CD4-positive, alpha-beta T cell (primary cell): ENCODE data around the gene KPNA3. TPM values are rescaled to one million over a fixed set of nuclear protein-coding genes. Genes with fewer than 3 reads are reported as not detected.
A peak's percentile ranks its signal among the peaks of the same experiment; 100 is the strongest.

Experiments
- ATAC-seq: fragments of 200-7000 bp; cut with Tn5 transposase; one replicate; pipeline ENCODE4 v1.10.0; 2022; ENCODE audit warnings: mild to moderate bottlenecking; ENCODE audit not compliant: poor library complexity
- CTCF ChIA-PET: fragments of 350-600 bp; sonication (Branson Sonifier 250); formaldehyde crosslinking; loops from one replicate; lab custom pipeline; 2021; ENCODE audit warnings: antibody characterized with exemption, inconsistent platforms; lab: Charles Lee
- POLR2A ChIA-PET: fragments of 350-600 bp; sonication (Branson Sonifier 250); formaldehyde crosslinking; loops from one replicate; lab custom pipeline; 2021; ENCODE audit warnings: antibody characterized with exemption, inconsistent platforms; lab: Charles Lee
- DNase-seq, 14 experiments: peaks; one replicate each; pipeline ENCODE4 v3.0.0-alpha.2; 2013 to 2020; ENCODE audit warnings: mixed read lengths in 2 of 14
- H3K27ac ChIP-seq, 2 donors: one replicate each; pipeline versions ENCODE4 v1.5.1 to v1.7.0; 2013; ENCODE audit warnings: low read length in 2 of 2, low read depth in 1 of 2, mild to moderate bottlenecking in 1 of 2
- H3K27me3 ChIP-seq, 2 experiments: 1 replicate in 1 of 2; 2 replicates in 1 of 2; pipeline versions ENCODE4 v1.6.1 to v1.7.0; 2013; ENCODE audit warnings: low read length in 2 of 2, control low read depth in 1 of 2, mild to moderate bottlenecking in 1 of 2, moderate library complexity in 1 of 2; ENCODE audit not compliant: insufficient read depth in 2 of 2, control insufficient read depth in 1 of 2
- H3K36me3 ChIP-seq: one replicate; pipeline ENCODE4 v1.6.1; 2013; ENCODE audit warnings: low read length, control low read depth; ENCODE audit not compliant: insufficient read depth
- H3K4me1 ChIP-seq: one replicate; pipeline ENCODE4 v1.6.1; 2013; ENCODE audit warnings: low read length, control low read depth; ENCODE audit not compliant: insufficient read depth
- H3K4me3 ChIP-seq: one replicate; pipeline ENCODE4 v1.5.1; 2013; ENCODE audit warnings: mild to moderate bottlenecking, low read length, moderate library complexity
- H3K9me3 ChIP-seq, 2 experiments: 1 replicate in 1 of 2; 2 replicates in 1 of 2; pipeline versions ENCODE4 v1.6.1 to v1.7.0; 2013; ENCODE audit warnings: low read length in 2 of 2, mild to moderate bottlenecking in 2 of 2, control low read depth in 1 of 2, moderate library complexity in 1 of 2; ENCODE audit not compliant: control insufficient read depth in 1 of 2, insufficient read depth in 1 of 2
- H3K27ac Mint-ChIP-seq: one replicate; pipeline ENCODE4 v1.8.0; 2020; ENCODE audit warnings: mixed read lengths
- H3K27me3 Mint-ChIP-seq: one replicate; pipeline ENCODE4 v1.8.0; 2021; ENCODE audit warnings: mixed read lengths
- H3K36me3 Mint-ChIP-seq: one replicate; pipeline ENCODE4 v1.8.0; 2021; ENCODE audit warnings: low read depth, mixed read lengths
- H3K4me1 Mint-ChIP-seq: one replicate; pipeline ENCODE4 v1.8.0; 2021; ENCODE audit warnings: low read depth, mixed read lengths
- H3K4me3 Mint-ChIP-seq: one replicate; pipeline ENCODE4 v1.8.0; 2020; ENCODE audit warnings: mild to moderate bottlenecking, mixed read lengths
- H3K9me3 Mint-ChIP-seq: one replicate; pipeline ENCODE4 v1.8.0; 2020; ENCODE audit warnings: mixed read lengths
- CTCF ChIP-seq: fragments of 200-600 bp; IDR thresholded peaks from one replicate; pipeline ENCODE4 v1.8.0; 2022; ENCODE audit warnings: antibody characterized with exemption, mild to moderate bottlenecking
- intact Hi-C, 2 experiments: fragments of 100-400 bp; cut with DNase I in 1 of 2; cut with micrococcal nuclease in 1 of 2; formaldehyde crosslinking; loops; one replicate each; pipeline versions ENCODE4 v1.15.1 to v1.9.0; 2023 to 2025; cut with DNase I, micrococcal nuclease
- total RNA-seq, 174 experiments: library from RNA in 2 of 174; stranded (reverse) in 2 of 174; gene quantifications; one replicate each; pipeline ENCODE4 v1.2.3 and lab custom pipeline; 2021 to 2026

Gene KPNA3
- total RNA-seq, 2 experiments from 2014 or later: 15.7 to 17.3 TPM

GRCh38 chr13:49693877-49694276 lies 98.6 kb downstream of the KPNA3 start:
- Histone ChIP-seq H3K9me3 (no peaks in the 10 kb centered on the region), H3K4me3 (no peak overlapping the region), H3K4me1 (peaks cover 19% of the 10 kb centered on the region), H3K27me3 (no peaks in the 10 kb centered on the region), H3K36me3 (peaks cover 4% of the 10 kb centered on the region), H3K27ac (no peak overlapping the region)
- Mint-ChIP-seq H3K27ac (no peak overlapping the region), H3K27me3 (no peaks in the 10 kb centered on the region), H3K4me1 (peaks cover 35% of the 10 kb centered on the region), H3K4me3 (peak overlapping the region; percentile 62), H3K9me3 (no peaks in the 10 kb centered on the region), H3K36me3 (no peaks in the 10 kb centered on the region)
- TF ChIP-seq CTCF: no peak
- POLR2A ChIA-PET: no interaction called here
- no peak for DNase-seq
- CTCF ChIA-PET: no interaction called here
- no peak for ATAC-seq
- intact Hi-C loops: loop anchor here in 1 of 2 experiments (10.0 kb wide), 3 partner anchors 249 to 719 kb away; partner anchors contain the start of genes CAB39L, FNDC3A and SETDB2

- intact Hi-C loops: loop anchor here in 1 of 2 experiments (10.0 kb wide), 3 partner anchors 248 to 718 kb away; partner anchors contain the start of genes CAB39L, FNDC3A and SETDB2
- no peak for TF ChIP-seq CTCF
- DNase-seq: no peak
- no peak overlapping the region for H3K27ac Mint-ChIP-seq
- no peaks in the 10 kb centered on the region for H3K36me3 Mint-ChIP-seq
- H3K9me3 Mint-ChIP-seq: no peaks in the 10 kb centered on the region
- no peak for ATAC-seq
- no peaks in the 10 kb centered on the region for H3K27me3 ChIP-seq
- peak overlapping the region; percentile 62 for H3K4me3 Mint-ChIP-seq
- H3K9me3 ChIP-seq: no peaks in the 10 kb centered on the region
- H3K27ac ChIP-seq: no peak overlapping the region
- peaks cover 19% of the 10 kb centered on the region for H3K4me1 ChIP-seq
- CTCF ChIA-PET: no interaction called here
- H3K36me3 ChIP-seq: no peaks in the 10 kb centered on the region
- H3K27me3 Mint-ChIP-seq: no peaks in the 10 kb centered on the region
- no peak overlapping the region for H3K4me3 ChIP-seq
- POLR2A ChIA-PET: interaction anchor here (1.4 kb wide), 1 partner anchor 100 kb away, joined by 4 read pairs; the partner anchor contains the start of gene KPNA3
- H3K4me1 Mint-ChIP-seq: peaks cover 35% of the 10 kb centered on the region
Observed at GRCh38 chr13:49693191-49693733, 99.2 kb downstream of the KPNA3 start.

- Histone ChIP-seq H3K36me3 (no peaks in the 10 kb centered on the region), H3K4me1 (peaks cover 19% of the 10 kb centered on the region), H3K9me3 (no peaks in the 10 kb centered on the region), H3K27me3 (no peaks in the 10 kb centered on the region), H3K4me3 (peak within 1 kb of the TSS; percentile 93), H3K27ac (peak within 1 kb of the TSS; percentile 49 to 52)
- intact Hi-C loops: loop anchor here in 1 of 2 experiments (2.0 to 10.0 kb wide), 4 partner anchors 102 to 716 kb away; partner anchors contain the start of genes CAB39L, FNDC3A, KPNA3 and SETDB2
- peaks cover 53% of the 10 kb centered on the region for H3K4me1 Mint-ChIP-seq
- no peak for TF ChIP-seq CTCF
- ChIA-PET POLR2A (interaction anchor here (0.7 to 1.6 kb wide), 11 partner anchors 9 to 1653 kb away, joined by 3 to 45 read pairs (median 4); partner anchors contain the start of genes CAB39L, KPNA3, NUDT15 and SETDB2), CTCF (interaction anchor here (1.2 kb wide), 1 partner anchor 99 kb away, joined by 3 read pairs; no protein-coding TSS in a partner anchor)
- H3K36me3 Mint-ChIP-seq: peaks cover 18% of the 10 kb centered on the region
- no peaks in the 10 kb centered on the region for H3K9me3 Mint-ChIP-seq
- H3K27me3 Mint-ChIP-seq: no peaks in the 10 kb centered on the region
- peak within 1 kb of the TSS; percentile 92 for H3K4me3 Mint-ChIP-seq
- peak; percentile 66 to 95 (median 84) for DNase-seq
- peak within 1 kb of the TSS; percentile 71 for H3K27ac Mint-ChIP-seq
- ATAC-seq: peak; percentile 95
Observed at GRCh38 chr13:49690995-49691784, 101.3 kb downstream of the KPNA3 start, which contains the start of gene EBPL. TSS of gene EBPL (minus strand) at chr13:49691486. CDS start at chr13:49691424, 62 bp downstream.
